KBM-7 (cell line): ENCODE results near the gene MCTP2.
A peak's percentile ranks its signal among the peaks of the same experiment; 100 is the strongest.

Experiments
- DNase-seq: peaks from one replicate; pipeline ENCODE4 v3.0.0-alpha.2; 2015
- in situ Hi-C: fragments of 300-500 bp; cut with MboI; formaldehyde crosslinking; loops from 2 replicates; pipeline ENCODE4 v1.14.3; 2020; ENCODE audit warnings: low sequenced_read_pairs, low pct_unique_long_range_greater_than_20kb, mixed read lengths

MCTP2 gene

DNA sequence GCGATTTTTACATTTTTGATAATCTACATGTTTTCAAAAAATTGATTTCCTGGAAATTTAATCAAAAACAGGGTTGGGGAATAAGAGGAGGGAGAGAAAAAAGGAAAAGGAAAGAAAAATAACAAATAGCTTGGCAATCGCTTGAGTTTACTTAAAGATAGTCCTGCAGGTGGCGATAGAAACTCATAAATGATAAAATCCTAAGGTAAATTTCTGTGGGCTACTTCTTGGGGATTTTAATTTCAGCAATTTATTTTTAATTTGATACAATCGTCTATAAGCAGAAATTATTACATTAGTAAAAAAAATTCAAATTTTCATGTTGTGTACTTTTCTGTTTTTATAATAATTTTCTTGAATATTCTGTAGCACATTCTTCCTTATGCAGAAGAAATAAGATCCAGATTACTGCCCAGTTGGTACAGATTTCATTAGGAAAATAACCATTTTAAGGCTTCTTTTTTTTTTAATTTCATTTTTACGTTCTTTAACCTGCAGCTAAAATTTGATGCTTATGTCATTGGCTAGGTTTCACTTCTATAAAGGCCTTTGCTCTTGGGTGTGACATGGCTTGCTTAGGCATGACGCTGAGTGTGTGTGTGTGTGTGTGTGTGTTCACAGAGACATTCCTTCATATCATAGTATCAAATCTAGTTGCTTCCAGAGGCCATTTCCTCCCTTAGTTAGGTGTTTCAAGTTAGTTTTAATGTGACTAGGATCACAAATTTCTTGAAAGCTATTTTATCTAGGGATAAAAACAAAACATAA lies 181.8 kb downstream of the MCTP2 start:
- in situ Hi-C loops = no loop called here

DNA sequence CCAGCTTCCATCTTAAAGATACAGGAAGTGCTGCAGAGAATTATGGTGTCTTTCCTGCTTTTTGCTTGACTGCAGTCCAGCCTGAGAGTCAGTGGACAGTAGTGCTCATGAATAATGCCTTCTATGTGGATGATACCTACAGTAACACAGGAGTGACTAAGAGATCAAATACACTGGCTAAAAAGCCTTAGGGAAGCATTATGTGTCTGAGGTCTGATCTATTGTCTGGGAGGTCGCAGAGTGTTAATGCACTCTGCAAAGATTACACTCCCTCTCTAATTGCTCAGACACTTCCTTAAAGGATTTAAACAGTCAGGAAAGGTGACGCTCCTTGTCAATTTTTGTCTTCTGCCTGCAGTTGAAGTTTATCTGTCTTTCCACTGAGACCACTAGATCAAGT lies 183.6 kb downstream of the MCTP2 start:
- no peak for DNase-seq
- in situ Hi-C loops = no loop called here

More for the DNA sequence above, 181.8 kb downstream of the MCTP2 start:
- DNase-seq = peak; percentile 20

DNA sequence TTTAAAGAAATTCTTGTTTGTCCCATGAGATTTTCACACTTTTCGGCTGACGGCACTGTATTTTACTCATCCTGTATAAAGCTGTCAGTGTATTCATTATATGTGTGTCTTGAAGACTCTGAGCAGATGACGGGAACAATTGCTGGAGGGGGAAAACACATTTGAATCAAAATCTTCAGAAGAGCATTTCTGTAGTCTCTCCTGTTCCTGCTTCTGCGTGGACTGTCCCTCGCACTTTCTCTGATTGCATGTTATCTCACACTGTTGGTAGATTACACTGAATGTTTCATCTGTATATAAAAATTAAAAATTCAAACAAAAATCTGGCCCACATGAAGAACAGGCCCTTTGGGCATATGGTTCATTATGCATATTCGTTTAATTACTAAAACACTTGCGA lies 184.9 kb downstream of the MCTP2 start:
- DNase-seq = no peak
- in situ Hi-C loops = no loop called here

DNA sequence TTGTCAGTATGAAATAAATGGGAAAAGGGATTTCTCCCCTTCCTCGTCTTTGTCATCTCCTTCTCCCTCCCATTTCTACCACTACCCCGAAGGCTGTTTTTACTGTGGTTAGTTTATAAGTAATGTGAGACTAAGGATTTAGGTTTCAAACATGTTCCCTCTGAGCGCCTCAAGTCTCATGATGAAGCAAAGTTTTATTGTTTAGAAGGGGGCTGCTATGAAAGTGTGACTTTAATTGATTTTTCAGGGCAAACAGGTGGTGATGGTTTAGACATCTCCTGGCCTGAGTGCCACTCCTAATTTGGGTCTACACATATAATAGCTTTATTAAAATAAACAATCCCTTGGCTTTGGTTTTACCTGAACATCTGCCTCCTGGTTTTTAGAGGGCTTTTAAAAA lies 185.5 kb downstream of the MCTP2 start:
- in situ Hi-C loops = no loop called here
- no peak for DNase-seq

DNA sequence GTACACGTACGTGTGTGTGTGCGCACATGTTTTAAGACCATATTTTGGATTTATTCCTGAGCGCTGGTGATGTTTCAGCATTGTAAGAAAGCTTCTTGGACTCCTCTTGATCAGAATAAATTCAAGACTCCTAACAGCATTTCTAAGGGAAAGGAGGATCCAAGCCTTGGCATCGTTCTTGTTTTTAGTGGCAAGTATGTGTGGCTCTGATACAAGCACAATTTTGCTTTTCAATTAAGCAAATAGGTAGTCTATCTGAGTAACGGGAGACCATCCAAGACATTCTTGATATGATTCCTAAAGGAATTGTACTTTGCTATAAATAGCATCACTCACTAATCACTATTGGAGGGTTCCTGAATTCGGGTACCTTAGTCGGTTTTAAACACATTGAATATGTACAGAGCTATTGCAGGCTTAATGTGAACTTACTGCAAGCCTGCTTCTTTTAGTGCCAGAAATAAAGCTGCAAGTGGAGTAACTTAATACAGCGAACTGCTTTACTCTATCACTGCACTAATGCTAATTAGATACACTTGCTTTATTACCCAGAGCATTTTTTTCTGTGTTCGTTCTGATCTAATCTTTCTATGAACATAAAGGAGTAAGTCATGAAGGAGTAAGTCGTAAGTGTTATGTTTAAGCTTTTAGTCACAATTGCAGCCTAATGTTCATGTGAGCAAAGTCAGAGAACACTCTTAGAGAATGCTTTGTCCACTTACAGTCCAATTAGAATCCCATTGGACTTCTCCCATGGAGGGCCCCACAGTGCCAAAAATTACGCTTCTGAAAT lies 186.3 kb downstream of the MCTP2 start:
- DNase-seq = no peak
- in situ Hi-C loops = no loop called here

DNA sequence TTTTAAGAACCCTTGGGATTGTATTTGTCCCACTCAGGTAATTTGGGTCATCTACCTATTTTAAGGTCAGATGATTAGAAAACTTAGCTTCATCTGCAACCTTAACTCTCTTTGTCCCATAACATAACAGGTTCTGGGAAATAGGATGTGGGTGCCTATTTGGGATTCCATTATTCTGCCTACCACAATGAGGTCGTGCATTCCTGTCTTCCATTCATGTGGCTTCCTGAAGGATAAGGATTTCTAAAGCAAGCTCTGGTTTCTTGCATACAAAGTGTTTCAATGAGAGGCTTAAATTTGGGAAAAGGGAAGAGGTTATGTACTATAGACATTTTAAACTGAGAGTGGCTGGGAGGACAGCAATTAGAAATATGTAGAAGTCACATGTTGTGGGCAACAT lies 190.3 kb downstream of the MCTP2 start:
- in situ Hi-C loops = no loop called here
- DNase-seq = no peak

DNA sequence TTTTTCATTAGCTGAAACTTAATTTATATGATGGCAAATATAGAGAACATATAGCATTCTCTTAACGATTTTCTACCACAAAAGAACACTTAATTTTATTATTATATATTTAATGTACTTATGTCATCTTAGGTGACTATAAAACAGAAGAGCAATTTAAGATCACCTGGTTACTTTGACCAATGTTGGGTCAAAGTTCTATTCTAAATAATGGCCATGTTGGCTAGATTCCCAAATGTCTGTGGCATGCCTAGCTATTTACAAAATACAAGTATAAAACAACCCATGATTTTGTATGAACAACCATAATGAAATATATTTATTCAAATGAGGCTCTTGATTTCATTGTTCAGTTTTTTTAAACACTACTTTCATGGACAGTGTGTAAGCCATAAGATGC lies 200.9 kb downstream of the MCTP2 start:
- in situ Hi-C loops = no loop called here

DNA sequence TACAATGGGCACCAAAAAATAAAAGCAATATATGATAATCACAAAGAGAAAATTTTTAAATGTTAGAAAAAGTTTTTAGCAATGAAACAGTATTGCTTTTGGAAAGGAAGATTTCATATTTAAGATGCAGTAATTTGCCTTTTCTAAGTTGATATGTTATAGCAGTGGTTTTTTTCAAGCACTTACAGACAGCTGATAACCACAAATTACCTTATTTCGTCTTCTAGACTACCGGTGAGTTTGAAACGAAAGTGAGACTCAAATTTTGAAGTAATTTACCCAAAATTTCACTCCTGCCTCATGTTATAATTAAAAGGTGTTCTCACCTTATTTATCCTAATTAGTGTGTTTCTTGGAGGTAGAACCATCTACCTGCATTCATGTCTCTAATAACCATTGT lies 207.8 kb downstream of the MCTP2 start:
- in situ Hi-C loops = no loop called here
- DNase-seq = no peak

More for the DNA sequence above, 200.9 kb downstream of the MCTP2 start:
- DNase-seq = no peak

DNA sequence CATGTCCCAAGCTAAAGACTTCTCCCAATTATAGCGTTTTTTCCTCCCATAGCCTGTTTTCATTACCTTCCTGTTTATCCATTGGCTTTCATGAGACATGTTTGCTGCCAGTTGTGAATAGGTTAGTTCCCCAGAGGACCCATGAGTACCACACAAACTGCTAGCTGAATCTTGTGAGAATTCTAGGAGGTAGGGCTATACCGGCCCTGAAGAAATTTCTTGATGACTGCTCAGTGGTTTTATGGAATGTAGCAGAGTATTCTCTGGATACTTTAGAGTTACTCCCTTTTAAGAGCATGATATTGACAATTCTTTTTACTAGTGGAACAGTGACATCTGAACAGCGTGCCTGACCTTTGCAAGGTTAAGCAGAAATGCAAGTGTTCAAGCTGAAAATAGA lies 210.4 kb downstream of the MCTP2 start:
- no peak for DNase-seq
- in situ Hi-C loops = no loop called here

DNA sequence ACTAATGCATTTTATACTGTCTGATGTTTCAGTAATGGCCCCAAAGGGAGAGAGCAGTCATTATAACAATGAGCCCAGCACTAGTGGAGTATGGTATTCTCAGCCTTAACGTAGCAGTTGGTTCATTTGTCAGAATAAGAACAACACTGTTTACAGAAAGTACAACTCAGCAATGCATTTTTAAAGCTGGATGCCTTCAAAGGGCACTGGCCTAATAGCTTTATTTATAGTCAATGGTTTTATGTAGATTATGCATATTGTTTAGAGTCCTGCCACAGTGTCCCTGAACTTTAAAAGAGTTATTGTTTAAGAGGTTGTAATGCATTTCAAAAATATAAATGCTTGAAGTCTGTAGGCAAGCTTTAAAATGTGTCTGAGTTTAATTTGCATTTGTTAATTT lies 211.1 kb downstream of the MCTP2 start:
- in situ Hi-C loops = no loop called here
- DNase-seq = no peak

DNA sequence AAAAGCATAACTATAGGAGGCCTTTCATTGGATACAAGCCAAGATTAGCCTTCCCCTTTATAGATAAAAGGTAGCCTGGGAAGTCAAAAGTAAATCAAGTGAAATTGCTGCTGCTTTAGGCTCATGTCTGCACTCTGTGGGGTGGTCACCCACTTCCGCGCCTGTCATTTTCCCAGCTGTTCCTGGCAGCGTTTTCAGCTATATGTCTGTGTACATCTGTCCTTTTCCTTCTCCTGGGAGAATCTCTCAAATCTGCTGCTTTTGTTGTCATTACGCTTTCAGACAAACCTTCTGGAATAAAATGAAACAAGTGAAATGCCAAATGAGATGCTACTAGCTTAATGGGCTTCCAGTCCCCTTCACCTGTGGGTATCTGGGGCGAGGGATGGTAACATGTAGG lies 211.8 kb downstream of the MCTP2 start:
- in situ Hi-C loops = no loop called here
- DNase-seq = no peak

DNA sequence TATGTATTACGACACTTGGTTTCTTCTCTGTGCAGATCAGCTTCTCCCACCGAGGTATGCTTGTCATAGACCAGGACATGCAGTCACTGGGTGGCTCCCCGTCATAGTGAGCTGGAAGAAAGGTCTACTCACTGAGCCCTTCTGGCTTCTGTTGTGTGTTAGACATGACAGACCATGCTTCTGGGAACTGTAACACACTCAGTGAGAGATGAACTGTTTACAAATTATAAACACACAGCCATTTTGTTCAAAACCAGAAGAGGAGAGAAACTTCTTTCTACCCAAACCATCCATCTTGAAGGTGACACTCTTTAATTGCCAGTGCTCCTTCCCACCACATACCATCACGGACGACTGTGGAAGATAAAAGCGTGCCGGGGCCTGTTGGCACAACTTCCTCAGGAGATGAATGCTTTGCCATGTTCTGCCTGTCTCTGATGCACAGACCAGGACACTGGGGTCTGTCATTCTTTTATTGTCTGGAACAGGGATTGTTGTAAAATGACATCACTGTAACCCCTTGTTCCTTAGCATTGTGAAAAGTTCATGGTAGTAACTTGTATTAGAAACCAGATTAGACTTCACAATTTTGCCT lies 214.3 kb downstream of the MCTP2 start:
- DNase-seq = no peak
- in situ Hi-C loops = no loop called here

DNA sequence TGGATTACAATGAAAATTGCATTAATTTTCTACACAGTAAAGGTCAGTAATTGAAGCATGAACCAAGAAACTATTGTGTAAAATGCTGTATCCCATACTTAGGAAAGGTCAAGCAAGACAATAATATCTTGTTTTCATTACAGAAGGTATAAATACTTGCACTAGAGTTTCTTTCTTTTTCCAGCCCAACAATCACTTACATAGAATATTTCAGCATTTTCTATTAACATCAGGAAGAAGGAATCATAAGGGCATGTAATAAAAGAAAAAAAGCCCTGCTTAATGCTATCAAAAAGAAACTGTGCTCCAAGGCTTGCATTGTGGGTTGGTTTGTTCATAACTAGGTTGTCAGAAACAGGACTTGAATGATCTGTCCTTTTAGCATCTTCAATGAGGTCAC lies 215.1 kb downstream of the MCTP2 start:
- DNase-seq = no peak
- in situ Hi-C loops = no loop called here

DNA sequence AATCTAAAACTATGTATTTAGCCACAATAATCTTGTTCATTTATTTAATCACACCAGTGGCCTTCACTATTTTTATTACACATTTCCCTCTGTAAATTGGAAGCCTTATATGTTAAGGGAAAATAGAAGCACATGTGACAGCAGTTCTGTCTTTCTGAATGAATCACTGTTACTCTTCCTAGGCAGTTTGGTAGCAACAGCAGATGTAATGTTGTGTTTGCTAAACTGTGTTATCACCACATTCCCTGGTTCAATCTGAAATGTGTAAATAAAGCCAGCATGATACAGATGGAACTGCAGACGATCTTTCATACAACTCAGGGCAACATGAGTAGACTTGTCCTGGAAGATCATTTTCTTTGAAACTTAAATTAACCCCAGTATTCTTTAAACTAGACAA lies 220.1 kb downstream of the MCTP2 start:
- no peak for DNase-seq
- in situ Hi-C loops = no loop called here

DNA sequence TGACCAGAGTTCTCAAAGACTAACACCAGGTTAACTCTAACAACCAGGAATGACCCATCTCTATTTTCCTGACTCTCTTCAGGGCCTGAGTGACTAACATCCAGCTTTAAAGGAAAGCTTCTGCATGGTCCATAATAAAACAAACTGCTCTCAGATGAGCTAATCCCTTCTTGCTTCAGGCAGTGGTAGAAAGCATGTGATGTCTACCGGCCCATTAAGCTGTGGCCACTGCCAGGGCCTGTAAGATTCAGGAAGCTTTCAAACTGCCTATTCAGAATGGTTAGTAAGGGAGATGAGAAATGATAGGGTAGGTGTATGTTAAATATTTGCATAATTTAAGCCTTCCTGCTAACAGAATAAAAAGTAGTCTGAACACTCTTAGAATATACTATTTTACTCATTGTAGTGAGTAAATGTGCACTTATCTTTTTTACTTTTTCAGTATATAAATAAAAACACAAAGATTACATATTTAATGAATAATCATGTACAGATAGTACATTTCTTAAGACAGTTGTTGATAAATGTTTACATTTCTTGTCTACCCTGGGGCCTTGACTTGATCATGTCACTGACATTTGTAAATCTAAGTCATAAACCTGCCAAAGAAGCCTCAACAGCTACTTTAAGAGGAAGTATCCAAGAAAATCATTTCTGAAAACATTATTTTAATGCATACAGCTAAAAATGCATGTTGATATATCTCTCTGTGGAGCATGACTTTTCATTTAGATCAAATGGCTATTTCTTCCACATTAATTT lies 222.0 kb downstream of the MCTP2 start:
- in situ Hi-C loops = no loop called here
- peak; percentile 32 for DNase-seq

DNA sequence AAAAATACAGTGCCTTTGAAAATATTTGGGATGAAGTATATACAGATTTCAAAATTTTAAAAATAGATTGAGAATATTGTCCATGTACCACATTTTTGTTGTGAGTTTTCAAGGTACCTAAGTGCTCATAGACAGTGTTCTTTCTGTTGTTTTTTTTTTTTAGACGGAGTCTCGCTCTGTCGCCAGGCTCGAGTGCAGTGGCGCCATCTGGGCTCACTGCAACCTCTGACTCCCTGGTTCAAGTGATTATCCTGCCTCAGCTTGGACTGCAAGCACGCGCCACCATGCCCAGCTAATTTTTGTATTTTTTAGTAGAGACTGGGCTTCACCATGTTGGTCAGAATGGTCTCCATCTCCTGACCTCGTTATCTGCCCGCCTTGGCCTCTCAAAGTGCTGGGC lies 223.9 kb downstream of the MCTP2 start:
- DNase-seq = no peak
- in situ Hi-C loops = no loop called here

DNA sequence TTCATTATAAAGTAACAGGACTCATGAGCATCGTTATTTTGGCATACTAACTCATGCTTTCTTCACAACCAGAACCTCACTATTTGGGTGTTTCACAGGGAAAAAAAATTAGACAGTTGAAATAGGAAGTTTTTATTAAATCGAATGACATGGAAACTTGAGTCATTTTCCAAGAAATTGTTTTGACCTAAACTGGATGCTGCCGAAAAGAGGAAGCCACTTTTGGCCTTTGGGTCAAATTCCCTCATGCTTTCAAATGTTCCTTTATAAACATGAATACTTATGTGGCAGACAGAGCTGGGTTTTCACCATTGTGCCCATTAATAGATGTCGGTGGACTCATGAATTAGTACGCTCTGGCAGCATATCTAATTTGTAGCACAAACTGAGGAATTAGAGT lies 224.9 kb downstream of the MCTP2 start:
- DNase-seq = peak; percentile 52

DNA sequence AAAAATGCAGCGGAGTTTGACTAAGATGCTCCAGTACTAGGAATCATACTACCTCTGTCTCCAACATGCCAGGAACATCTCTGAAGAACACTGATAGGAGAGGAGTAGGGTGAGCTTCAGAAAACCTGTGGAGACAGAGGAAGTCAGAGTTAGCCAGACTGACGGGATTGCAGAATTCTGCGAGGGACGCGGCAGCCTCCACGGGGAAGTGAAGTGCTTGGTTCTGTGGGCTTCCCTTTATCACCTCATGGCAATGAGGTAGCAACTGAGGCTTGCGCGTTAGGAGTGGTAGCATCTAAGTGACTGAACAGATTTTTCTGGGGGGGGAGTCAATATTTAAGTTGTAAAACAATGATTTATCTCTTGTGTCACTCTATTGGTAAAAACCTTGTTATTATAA lies 226.3 kb downstream of the MCTP2 start:
- in situ Hi-C loops = no loop called here
- peak; percentile 14 for DNase-seq

More for the DNA sequence above, 224.9 kb downstream of the MCTP2 start:
- in situ Hi-C loops = no loop called here

DNA sequence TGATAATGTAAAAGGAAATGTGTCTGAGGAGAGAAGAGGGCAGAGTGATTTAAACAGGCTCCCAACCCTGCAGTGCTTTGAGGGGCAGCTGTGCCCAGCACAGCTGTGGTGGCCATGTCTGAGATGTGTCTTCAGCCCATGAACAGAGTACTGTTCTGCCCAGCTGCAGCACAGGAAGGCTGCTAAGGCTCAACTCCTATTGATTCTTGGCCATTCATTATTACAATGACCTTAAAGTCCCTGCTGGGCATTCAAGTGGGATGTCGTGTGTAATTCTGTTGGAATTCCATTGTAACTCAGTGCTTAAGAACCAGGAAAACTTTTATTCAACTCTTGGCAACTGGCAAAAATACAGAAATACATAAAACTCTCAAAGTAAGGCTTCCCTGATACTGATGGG lies 229.3 kb downstream of the MCTP2 start:
- no peak for DNase-seq

DNA sequence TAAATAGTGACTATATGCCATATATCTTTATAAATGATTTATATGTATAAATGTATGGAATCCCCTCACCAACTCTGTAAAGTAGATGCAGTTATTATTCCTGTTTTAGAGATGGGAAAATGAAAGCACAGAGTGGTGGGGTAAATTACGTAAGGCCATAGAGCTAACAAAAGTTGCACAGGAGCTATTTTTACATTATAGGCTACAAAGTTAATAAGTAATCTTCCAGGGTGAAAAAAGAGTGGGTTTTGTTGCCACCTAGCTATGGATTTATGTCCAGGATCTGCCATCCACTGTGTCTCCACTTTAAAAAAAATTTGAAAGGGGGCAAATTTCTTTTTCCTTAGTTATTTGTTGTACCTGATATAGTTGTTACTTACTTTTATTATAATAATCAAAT lies 235.7 kb downstream of the MCTP2 start:
- in situ Hi-C loops = no loop called here

More for the DNA sequence above, 229.3 kb downstream of the MCTP2 start:
- in situ Hi-C loops = no loop called here

More for the DNA sequence above, 235.7 kb downstream of the MCTP2 start:
- DNase-seq = no peak
